Smooth muscle cell (in vitro differentiated cells): Measurements from ENCODE around the gene RHO. TPM values are rescaled to one million over a fixed set of nuclear protein-coding genes. Genes with fewer than 3 reads are reported as not detected.
A peak's percentile ranks its signal among the peaks of the same experiment; 100 is the strongest.
"Not testable (repeated sequence)": the region's sequence is repeated elsewhere in the genome, so short reads cannot be mapped to it uniquely, and the experiment has no call there.

Experiments used
- DNase-seq: peaks from one replicate; lab custom pipeline; 2025; ENCODE audit not compliant: unreplicated experiment; lab: John Stamatoyannopoulos, UW
- H2AFZ ChIP-seq: fragments of 200-600 bp; sonication (generic); 2 replicates; pipeline ENCODE4 v1.6.0; 2016; ENCODE audit warnings: antibody characterized with exemption, low read depth, mild to moderate bottlenecking
- H3F3A ChIP-seq: fragments of 200-600 bp; sonication (generic); 2 replicates; pipeline ENCODE4 v1.6.0; 2017; ENCODE audit warnings: antibody characterized with exemption, low read depth
- H3K27ac ChIP-seq: fragments of 200-600 bp; sonication (generic); 2 replicates; pipeline ENCODE4 v1.5.1; 2016; ENCODE audit warnings: low read depth, mild to moderate bottlenecking
- H3K27me3 ChIP-seq: fragments of 200-600 bp; sonication (generic); 2 replicates; pipeline ENCODE4 v1.6.1; 2016; ENCODE audit warnings: low read depth, mild to moderate bottlenecking
- H3K36me3 ChIP-seq: fragments of 200-600 bp; sonication (generic); 2 replicates; pipeline ENCODE4 v1.5.1; 2016; ENCODE audit warnings: low read depth
- H3K4me1 ChIP-seq: fragments of 200-600 bp; sonication (generic); 2 replicates; pipeline ENCODE4 v1.5.1; 2016; ENCODE audit warnings: low read depth
- H3K4me2 ChIP-seq: fragments of 200-600 bp; sonication (generic); 2 replicates; pipeline ENCODE4 v1.6.0; 2016; ENCODE audit warnings: mild to moderate bottlenecking
- H3K4me3 ChIP-seq: fragments of 200-600 bp; sonication (generic); 2 replicates; pipeline ENCODE4 v1.5.1; 2016; ENCODE audit warnings: mild to moderate bottlenecking
- H3K79me2 ChIP-seq: fragments of 200-600 bp; sonication (generic); 2 replicates; pipeline ENCODE4 v1.6.0; 2016; ENCODE audit warnings: low read depth, mild to moderate bottlenecking
- H3K9ac ChIP-seq: fragments of 200-600 bp; sonication (generic); 2 replicates; pipeline ENCODE4 v1.6.0; 2016; ENCODE audit warnings: low read depth
- H3K9me3 ChIP-seq: fragments of 200-600 bp; sonication (generic); replicated peaks from 2 replicates; pipeline ENCODE4 v1.5.1; 2016; ENCODE audit warnings: low read depth
- H4K20me1 ChIP-seq: fragments of 200-600 bp; sonication (generic); 2 replicates; pipeline ENCODE4 v1.6.0; 2016; ENCODE audit warnings: low read depth
- CTCF ChIP-seq: fragments of 200-600 bp; sonication (generic); IDR thresholded peaks from 2 replicates; pipeline ENCODE4 v1.5.1; 2017; ENCODE audit warnings: borderline replicate concordance, mild to moderate bottlenecking, antibody characterized with exemption; ENCODE audit not compliant: insufficient read depth, poor library complexity, severe bottlenecking
- WGBS: methylation state at CpG from one replicate; pipeline ENCODE4 v1.1.7; 2016; ENCODE audit warnings: low lambda C conversion rate; 5-methylcytosine and 5-hydroxymethylcytosine counted together
- polyA plus RNA-seq: library from polyadenylated mRNA; unstranded; fragments of >200 nt; fragmentation: Nextera tagmentation; extraction: Ambion mirVana; gene quantifications from 2 replicates; pipeline ENCODE4 v1.2.1, GENCODE V29; 2016
- total RNA-seq: library from RNA; depleted of rRNA; stranded (reverse); fragments of >200 nt; gene quantifications from 2 replicates; pipeline ENCODE4 v1.2.3, GENCODE V29; 2014

RHO gene
- total and polyA plus RNA-seq, 2 experiments from 2014 or later: 0.63 TPM; not detected in 1

GRCh38 chr3:129487183-129487867 lies 41.1 kb upstream of the RHO start:
- H2AFZ ChIP-seq: no peak overlapping the region
- no peak overlapping the region for H3K9ac ChIP-seq
- no peak for TF ChIP-seq CTCF
- WGBS: 91% methylated on average over 13 of the region's 13 CpGs
- peaks cover 18% of the 10 kb centered on the region for H3K4me1 ChIP-seq
- H3K79me2 ChIP-seq: no peaks in the 10 kb centered on the region
- no peak overlapping the region for H3K4me3 ChIP-seq
- no peak for DNase-seq
- H3K36me3 ChIP-seq: no peaks in the 10 kb centered on the region
- H3K9me3 ChIP-seq: no peaks in the 10 kb centered on the region
- no peaks in the 10 kb centered on the region for H3F3A ChIP-seq
- no peaks in the 10 kb centered on the region for H3K27me3 ChIP-seq
- H3K4me2 ChIP-seq: no peak overlapping the region
- H4K20me1 ChIP-seq: no peaks in the 10 kb centered on the region
- peak overlapping the region; percentile 69 for H3K27ac ChIP-seq

GRCh38 chr3:129487868-129488335 lies 40.5 kb upstream of the RHO start:
- H3K27me3 ChIP-seq, H2AFZ ChIP-seq, H4K20me1 ChIP-seq, H3K9ac ChIP-seq, H3K4me3 ChIP-seq, DNase-seq, H3K79me2 ChIP-seq, H3K36me3 ChIP-seq, H3K9me3 ChIP-seq, H3K4me2 ChIP-seq, H3F3A ChIP-seq: not testable (repeated sequence)
- 79% methylated on average over 4 of the region's 4 CpGs for WGBS
- Histone ChIP-seq H3K4me1 (peaks cover 18% of the 10 kb centered on the region), H3K27ac (peak overlapping the region; percentile 69)

- 89% methylated on average over 10 of the region's 10 CpGs for WGBS
- Histone ChIP-seq H3F3A (peaks cover 15% of the 10 kb centered on the region), H3K4me1 (peaks cover 20% of the 10 kb centered on the region)
- H3K27me3 ChIP-seq, H2AFZ ChIP-seq, H3K27ac ChIP-seq, H4K20me1 ChIP-seq, H3K4me3 ChIP-seq, H3K36me3 ChIP-seq, H3K9me3 ChIP-seq, H3K79me2 ChIP-seq, DNase-seq, H3K9ac ChIP-seq, H3K4me2 ChIP-seq: not testable (repeated sequence)
Observed at GRCh38 chr3:129489258-129489657, 39.2 kb upstream of the RHO start.

- no peaks in the 10 kb centered on the region for H3K36me3 ChIP-seq
- H3K4me2 ChIP-seq: peak overlapping the region; percentile 38
- H3K27ac ChIP-seq: peak overlapping the region; percentile 82
- no peaks in the 10 kb centered on the region for H4K20me1 ChIP-seq
- H3K9ac ChIP-seq: peak overlapping the region; percentile 74
- no peaks in the 10 kb centered on the region for H3K27me3 ChIP-seq
- no peak overlapping the region for H2AFZ ChIP-seq
- peaks cover 19% of the 10 kb centered on the region for H3F3A ChIP-seq
- no peaks in the 10 kb centered on the region for H3K79me2 ChIP-seq
- peak; percentile 78 for TF ChIP-seq CTCF
- H3K4me3 ChIP-seq: no peak overlapping the region
- 21% methylated on average over 5 of the region's 5 CpGs for WGBS
- DNase-seq: peak; percentile 14
- peaks cover 26% of the 10 kb centered on the region for H3K4me1 ChIP-seq
- no peaks in the 10 kb centered on the region for H3K9me3 ChIP-seq
Observed at GRCh38 chr3:129490273-129490675, 38.2 kb upstream of the RHO start.

- peaks cover 19% of the 10 kb centered on the region for H3F3A ChIP-seq
- H3K9ac ChIP-seq: peak overlapping the region; percentile 74
- not testable (repeated sequence) for H3K27me3 ChIP-seq, H3K4me3 ChIP-seq, H3K36me3 ChIP-seq, H4K20me1 ChIP-seq, H2AFZ ChIP-seq, H3K9me3 ChIP-seq, H3K79me2 ChIP-seq, H3K4me2 ChIP-seq, DNase-seq
- WGBS: 73% methylated on average over 4 of the region's 4 CpGs
- peak overlapping the region; percentile 82 for H3K27ac ChIP-seq
- H3K4me1 ChIP-seq: peaks cover 22% of the 10 kb centered on the region
Observed at GRCh38 chr3:129491077-129491476, 37.4 kb upstream of the RHO start.
